ENCODE data around the gene P2RY4.

GRCh38 chrX:70279081-70279480 lies 19.1 kb upstream of the P2RY4 start:
- no peak for TF ChIP-seq CTCF (IDR thresholded peaks at IDR 0.05)
- no peak for TF ChIP-seq ZFX (IDR thresholded peaks at IDR 0.05; ENCODE audit: borderline replicate concordance)
